Skeletal muscle cell (primary cell): ENCODE data around the gene MMRN2.
"Not testable (repeated sequence)": the region's sequence is repeated elsewhere in the genome, so short reads cannot be mapped to it uniquely, and the experiment has no call there.

ENCODE experiments used
- DNase-seq: peaks from one replicate; pipeline ENCODE4 v3.0.0-alpha.2; 2010; ENCODE audit warnings: low read depth
- H3K4me3 ChIP-seq: 2 replicates; pipeline ENCODE4 v1.5.1; 2011; ENCODE audit warnings: low read depth, mild to moderate bottlenecking, control low read depth, low read length, moderate library complexity

MMRN2 gene

DNA sequence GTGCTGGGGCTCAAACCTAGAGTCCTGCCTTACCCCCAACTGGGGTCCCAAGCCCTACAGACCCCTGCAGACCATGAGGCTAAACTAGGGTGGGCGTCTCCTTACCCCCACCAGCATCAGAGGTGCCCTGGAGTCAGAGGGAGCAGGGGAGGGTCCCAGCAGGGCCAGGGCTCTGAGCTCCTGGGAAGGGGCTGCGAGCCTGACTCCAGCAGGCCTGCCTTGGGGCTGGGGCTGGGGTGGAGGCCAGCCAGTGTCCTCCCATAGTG is 2.3 kb upstream of the MMRN2 start:
- no peak for DNase-seq
- H3K4me3 ChIP-seq, result no peak overlapping the region

DNA sequence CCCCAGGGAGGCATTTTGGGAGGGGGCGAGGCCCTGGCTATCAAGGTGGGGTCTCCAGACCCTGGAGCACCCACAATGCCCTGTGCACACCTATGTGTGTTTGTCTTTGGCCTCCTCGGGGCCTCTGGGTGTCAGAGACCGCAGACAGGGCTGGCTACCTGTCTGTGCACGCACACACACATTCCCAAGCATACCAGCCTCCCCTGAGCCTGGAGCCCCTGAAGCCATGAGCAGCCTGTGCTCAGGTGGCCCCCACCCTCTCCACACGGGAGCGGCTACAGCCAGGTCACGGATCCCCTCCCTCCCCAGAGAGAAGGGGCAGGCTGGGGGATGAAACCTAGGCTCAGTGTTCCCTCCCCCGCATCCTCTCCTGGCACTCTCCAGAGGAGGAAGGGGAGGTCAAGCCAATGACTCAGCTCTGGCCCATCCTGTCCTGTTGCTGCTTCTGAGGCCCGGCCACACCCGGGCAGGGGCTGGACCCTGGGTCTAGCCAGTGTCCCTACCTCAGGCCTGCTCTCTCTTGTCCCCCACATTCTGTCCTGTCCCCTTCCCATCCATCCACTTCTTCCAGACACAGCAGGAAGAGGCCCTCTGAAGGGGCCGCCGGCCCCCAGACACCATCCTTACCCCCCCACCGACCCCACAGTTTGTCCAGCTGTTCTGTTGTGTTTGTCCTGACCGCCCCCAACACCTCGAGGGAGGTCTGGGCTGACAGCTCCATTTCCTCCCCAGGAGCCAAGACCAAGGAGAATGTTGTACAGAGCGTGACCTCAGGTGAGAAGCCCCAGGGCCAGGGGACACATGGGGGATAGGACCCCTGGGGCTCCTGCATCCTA is 1.7 kb upstream of the MMRN2 start:
- no peak overlapping the region for H3K4me3 ChIP-seq
- no peak for DNase-seq

DNA sequence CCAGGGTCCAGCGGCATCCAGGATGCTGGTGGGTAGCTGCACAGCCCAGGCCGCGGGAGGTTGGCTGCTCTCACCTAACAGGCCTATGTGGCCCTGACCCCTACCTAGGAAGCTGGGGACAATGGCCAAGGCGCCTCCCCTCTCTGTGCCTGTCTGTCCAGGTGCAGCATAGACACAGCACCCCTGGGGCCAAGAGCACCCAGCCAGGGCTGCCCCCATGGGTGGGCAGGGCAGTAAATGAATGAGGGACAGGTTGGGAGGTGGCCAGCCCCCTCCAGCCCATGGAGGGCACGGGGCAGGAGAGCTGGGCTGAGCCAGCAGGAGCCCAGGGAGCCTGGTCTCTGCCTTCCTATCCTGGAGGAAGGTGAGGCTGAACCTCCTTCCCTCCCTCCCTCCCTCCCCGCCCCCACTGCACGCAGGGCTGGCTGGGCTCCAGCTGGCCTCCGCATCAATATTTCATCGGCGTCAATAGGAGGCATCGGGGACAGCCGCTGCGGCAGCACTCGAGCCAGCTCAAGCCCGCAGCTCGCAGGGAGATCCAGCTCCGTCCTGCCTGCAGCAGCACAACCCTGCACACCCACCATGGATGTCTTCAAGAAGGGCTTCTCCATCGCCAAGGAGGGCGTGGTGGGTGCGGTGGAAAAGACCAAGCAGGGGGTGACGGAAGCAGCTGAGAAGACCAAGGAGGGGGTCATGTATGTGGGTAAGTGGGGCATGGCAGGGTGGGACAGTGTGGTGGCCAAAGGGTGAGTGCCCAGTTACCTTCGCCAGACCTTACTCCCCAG is 893 bp upstream of the MMRN2 start, which contains the start of gene SNCG:
TSS of gene SNCG (plus strand) at position 484 of the 785 bp plus-strand sequence. CDS start at position 583, 99 bp downstream.
- H3K4me3 ChIP-seq, result no peak within 1 kb of the TSS

DNA sequence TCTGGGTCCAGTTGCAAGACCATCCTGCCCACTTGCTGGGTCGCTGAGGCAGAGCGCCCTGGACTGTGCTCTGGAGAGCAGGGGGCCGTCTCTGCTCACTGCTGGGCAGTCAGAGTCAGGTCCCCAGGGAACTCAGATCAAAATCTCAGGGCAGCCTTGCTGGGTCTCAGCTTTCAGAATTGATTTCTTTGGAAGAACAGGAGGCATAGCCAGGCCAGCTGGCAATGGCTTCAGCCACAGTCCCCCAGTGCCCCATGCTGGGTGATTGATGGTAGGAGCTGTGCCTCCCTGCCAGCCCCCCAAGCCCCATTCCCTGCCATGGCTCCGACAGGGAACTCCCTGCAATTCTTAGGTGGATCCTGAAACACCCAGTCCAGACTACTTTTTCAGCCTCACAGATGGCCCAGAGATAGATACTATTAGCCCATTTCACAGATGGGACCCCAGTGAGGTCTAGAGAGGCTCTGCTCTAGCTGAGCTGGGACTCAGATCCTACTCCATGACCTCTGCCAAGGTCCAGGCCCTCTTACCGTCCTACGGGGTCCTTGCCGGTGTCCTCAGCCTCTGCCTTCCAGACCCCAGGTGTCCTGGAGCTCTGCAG is 467 bp downstream of the MMRN2 start:
- no peak for DNase-seq
- no peak overlapping the region for H3K4me3 ChIP-seq

More for the DNA sequence above, 893 bp upstream of the MMRN2 start, which contains the start of gene SNCG:
- no peak for DNase-seq

DNA sequence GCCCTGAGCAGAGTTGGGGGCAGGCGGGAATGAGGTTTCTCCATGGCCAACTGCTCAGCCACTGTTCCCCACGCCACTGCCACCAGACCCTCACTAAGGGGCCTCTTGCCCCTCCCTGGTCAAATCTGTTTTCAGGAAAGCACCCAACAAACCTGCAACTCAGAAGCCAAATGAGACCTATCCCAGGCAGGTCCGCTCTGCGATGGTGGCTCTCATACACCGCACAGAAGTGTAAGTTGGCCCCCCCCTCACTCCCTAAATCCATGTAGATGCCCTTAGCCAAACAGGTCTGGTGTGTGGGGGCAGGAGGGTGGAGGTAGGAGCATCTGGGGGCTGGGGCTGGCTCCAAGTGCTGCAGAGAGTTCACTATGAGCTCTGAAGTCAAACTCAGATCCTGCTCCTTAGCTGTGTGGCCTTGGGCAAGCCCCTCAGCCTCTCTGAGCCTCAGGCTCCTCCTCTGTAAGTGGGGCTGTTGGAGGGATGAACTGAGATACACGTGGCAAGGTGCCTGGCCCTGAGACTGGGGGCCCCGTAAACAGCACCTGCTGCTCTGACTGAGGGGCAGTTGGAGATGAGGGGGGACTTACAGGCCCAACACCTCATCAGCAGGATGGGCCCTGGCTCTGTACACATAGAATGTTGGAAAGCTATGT is 1.1 kb downstream of the MMRN2 start:
- DNase-seq, result no peak
- H3K4me3 ChIP-seq, result no peak overlapping the region

DNA sequence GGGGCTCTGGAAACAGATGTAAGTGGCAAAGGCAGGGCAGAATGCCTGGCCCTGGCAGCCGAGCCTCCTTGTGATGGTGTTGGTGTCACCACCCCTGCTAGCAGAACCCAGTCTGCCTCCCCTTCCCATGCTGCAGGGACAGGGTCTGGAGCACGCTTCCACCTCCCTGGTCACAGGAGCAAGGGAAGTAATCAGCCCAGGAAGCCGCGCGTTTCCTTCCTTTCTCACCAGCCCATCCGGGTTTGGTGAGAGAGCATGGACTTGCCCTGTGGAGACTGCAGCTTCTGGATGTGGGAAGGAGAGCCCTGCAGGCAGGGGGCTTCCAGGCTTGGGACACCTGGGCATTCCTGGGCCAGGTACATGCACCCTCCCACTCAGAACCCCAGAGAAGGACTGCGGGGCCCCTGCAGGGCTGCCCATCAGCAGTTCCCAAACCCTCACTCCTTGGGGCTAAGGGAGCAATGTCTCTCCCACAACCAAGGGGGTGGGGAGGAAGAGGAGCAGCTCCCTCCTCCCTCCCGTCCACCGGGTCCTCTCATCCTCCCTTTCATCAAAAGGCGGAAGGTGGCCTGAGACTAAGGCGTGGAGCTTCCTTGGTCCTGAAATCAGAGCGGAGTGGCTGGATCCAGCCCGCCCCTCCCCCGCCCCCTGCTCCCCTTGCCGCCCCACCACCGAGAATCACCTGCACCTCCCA is 1.8 kb downstream of the MMRN2 start:
- no peak overlapping the region for H3K4me3 ChIP-seq
- DNase-seq, result no peak

DNA sequence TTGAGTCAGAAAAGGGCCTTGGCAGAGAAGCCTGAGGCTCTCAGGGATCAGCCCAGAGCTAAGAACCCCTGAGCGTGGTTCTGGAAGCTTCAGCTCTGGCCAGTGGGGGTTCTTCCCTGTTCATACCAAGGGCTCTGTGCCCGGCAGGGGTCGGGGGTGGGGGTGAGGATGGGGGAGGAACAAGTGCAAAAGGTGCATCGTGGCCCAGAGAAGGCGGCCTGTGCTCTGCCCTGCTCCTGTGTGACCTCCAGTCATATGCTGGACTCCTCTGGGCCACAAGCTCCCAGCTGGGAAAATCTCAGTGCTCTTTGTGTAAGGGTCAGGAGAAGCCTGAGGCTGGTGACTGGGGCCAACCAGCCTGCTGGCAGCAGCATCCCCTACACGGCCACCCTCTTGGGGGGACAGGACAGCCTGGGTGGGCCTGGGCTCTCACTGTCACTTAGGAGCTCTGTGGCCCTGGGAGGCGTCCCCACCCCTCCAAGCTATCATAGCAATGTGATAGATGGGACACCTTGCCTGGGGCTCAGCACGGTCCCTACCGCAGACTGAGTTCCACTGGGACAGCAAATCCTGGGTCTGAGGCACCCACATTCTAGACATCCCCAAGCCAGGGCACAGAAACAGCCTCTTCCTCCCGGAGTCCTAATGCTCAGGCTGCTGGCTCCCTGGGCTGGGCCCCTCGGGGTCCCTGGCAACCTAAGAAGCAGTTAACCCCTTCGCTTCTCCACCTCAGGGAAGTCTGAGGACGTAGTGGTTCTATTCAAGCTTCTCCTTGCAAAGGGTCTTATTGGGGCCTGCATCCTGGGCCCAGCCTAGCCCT is 2.5 kb downstream of the MMRN2 start:
- no peak overlapping the region for H3K4me3 ChIP-seq
- DNase-seq, result no peak

DNA sequence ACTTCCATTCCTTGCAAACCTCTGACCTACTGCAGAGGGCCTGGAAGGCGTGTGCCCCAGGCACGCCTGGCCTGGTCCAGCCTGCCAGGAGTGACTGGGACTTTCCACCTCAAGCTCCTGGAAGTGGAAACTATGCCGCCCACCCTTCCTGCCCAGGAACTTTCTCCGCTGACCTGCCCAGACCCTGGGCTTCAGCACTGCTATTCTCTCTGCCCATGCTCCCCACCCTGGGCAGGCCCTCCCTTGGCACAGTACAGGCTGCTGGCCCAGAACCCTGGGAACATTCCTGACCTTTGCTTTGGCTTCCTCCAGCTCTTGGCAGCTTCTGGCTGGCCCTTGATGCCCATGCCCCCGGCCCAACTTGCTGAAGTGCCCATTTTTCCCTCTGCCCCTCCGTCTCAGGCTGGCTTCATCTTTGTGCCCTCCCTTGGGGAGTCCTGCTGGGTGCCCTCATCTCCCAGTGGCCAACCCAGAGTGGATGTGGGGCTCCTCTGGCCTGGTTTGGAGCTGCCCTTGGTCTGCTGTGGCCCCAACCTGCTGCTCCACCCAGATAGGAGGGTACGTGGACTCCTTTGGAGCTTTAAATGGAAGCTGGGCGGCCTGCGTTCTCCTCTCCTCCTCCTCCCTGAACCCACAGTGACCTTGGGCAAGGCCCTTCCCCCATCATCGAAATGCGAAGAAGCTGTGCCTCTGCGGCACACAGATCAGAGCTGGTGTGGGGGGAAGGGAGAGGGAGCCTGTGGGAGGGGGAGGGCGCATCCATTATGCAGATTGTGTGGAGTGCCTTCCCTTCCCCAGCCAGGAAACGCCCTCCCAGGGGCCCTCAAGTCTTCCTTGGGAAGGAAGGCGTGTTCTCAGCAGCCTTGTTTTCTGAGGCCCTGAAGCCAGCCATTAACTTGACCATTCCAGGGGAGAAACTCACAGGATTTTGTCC is 3.4 kb downstream of the MMRN2 start:
- no peak overlapping the region for H3K4me3 ChIP-seq
- DNase-seq, result no peak

DNA sequence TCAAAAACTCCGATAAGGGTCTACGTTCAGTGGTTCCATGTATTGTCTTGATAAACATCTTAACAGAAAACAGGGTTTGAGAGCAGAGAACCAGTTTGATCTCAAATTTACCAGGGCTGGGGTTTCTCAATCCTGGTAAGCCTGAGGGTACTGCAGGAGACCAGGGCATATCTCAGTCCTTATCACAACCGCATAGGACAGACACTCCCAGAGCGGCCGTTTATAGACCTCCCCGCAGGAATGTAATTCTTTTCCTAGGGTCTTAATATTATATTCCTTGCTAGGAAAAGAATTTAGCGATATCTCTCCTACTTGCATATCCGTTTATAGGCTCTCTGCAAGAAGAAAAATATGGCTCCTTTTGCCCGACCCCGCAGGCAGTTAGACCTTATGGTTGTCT is 4.7 kb downstream of the MMRN2 start:
- not testable (repeated sequence) for DNase-seq, H3K4me3 ChIP-seq

DNA sequence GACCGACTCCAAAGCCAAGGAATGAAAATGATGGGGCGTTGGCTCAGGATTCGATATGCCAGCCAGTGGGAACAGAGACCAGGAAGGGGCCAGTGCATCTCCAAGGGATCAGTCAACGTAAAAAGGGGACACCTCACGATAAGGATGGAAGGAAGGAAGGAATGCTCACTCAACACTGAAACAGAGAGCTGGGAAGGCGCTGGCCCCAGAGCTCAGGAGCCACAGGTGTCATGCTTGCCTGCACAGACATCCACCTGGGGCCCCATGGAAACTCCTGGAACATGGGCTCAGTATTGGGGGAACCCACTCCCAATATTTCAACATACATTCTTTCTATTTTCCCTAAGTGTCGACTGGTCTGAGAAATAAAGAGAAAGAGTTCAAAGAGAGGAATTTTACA is 5.3 kb downstream of the MMRN2 start:
- DNase-seq, result no peak
- no peak overlapping the region for H3K4me3 ChIP-seq

DNA sequence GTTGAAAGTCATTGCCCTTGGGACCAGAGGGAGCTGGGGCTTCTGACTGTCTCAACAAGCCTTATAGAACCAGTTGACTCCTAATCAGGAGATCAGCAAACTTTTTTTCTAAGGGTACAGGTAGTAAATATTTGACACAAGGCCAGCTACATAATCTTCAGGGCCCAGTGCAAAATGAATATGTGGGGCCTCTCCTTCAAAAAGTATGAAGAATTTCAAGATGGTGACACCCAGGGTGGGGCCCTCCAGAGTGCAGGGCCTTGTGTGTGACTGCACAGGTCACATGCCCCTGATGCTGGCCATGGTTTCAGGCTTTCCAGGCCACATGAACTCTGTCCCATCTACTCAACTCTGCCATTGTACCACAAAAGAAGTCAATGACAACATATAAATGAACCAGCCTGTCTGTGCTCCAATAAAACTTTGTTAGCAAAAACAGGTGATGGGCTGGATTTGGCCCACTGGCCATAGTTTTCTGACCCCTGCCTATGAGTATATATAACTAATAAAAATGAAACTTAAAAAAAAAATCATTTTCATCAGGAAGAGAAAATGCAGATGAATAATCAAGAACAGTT is 6.1 kb downstream of the MMRN2 start:
- no peak overlapping the region for H3K4me3 ChIP-seq
- DNase-seq, result no peak

DNA sequence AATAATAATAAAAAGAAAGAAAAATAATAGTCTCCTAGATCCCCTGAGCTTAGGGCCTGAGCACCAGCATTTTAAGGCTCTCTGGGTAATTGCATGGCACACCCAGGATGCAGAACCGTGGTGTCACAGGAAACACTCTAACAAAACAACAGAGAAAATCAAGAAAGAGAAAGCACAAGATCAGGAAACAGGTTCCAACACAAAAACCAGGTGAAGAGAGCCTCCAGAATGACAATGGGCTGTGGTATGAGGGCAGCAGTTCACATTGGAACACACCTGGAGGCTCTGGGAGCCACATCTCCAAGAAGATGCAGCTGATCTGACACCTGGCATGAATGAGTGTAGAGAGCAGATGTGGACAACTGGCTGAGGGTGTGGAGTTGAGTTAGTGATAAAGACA is 7.1 kb downstream of the MMRN2 start:
- DNase-seq, result no peak

DNA sequence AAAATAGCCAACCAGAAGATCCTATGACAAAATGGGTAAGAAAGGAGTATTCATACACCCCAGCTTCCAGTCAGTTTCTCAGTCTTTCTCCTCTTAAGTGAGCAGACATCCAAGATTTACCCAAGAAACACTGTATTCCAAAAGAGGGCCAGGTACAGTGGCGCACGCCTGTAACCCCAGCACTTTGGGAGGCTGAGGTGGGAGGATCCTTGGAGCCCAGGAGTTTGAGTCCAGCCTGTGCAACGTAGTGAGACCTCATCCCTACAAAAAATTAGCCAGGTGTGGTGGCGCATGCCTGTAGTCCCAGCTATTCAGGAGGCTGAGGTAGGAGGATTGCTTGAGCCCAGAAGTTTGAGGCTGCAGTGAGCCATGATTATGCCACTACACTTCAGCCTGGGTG is 9.6 kb downstream of the MMRN2 start:
- H3K4me3 ChIP-seq, DNase-seq: not testable (repeated sequence)

More for the DNA sequence above, 7.1 kb downstream of the MMRN2 start:
- H3K4me3 ChIP-seq, result no peak overlapping the region

DNA sequence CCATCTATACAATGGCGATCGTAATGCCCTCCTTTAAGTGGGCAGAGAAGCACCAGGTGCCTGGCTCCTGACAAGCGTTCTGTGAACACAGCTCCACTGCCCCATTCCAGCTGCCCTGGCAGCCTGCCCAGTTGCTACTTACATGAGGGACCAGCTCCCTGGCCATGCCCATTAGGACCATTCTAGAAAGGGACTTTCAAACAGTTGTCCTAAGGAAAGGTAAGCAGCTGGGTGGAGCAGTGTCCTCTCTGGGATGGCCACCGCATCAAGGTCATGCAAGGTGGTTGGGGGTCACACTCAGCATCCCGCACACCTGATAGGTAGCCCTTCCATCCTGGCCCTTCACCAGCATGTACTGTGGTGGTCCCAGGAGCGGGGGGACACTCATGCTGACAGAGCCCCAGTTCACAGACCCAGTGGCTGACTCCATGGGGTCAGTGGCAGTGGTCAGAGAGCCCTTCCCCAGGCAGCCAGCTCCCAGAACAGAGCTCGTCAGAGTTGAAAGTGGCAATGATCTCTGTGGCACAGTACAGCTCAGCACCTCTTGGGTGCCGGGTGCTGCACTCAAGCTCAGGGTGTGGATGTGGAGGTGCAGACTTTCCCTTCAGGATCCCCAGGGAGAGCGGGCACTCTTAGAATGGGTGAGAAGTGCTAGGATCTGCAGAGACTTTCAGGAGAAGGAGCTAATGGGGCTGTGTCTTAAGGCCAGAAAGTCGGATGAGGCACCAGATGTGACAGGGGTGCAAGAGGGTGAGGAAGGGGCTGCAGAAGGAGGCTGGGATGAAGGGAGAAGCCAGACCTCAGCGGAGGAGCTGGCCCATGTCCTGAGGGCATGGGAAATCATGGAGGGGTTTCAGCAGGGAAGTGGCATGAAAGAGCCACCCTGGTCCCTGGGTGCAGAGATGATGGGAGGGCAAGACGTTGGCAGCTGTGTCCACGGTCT is 10.9 kb downstream of the MMRN2 start:
- no peak overlapping the region for H3K4me3 ChIP-seq
- DNase-seq, result no peak

DNA sequence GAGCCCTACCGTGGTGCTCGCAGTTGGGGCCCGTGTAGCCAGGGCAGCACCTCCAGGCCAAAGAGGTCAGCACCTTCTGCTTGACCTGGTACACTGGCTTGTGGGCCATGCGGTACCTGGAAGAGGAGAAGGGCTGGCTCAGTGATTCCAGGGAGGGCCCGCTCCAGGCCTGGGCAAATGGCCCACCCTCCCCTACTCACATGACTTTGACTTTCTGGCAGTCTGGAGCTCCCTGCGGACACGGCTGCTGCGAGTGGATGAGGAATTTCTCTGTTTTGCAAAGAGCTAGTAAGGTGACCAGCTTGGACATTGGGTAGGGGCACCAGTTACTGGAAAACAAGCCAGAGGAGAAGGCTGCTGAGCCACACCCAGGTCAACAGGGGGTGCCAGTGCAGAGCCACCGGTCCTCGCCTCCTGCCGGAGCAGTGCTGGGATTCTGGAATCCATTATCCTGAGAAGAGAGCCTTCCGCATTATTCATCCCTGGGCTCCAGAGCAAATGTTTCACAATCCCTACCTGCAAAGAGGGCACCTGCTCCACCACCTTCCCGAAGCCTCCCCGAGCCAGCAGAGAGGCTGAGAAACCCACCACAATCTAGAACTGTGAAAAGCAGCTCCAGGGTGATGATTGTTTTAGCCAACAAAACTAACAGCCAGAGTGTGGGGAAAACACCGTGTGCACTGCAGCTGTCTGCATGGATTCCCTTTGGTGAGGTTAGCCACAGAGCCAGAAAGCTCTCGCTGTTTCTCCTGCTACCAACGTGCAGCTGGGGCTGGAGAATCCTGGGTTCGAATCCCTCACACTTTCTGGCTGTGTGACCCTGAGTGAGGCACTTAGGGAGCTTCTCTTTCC is 11.8 kb downstream of the MMRN2 start:
- no peak overlapping the region for H3K4me3 ChIP-seq
- DNase-seq, result no peak
